Neural cell (in vitro differentiated cells): ENCODE results near the gene PCMT1. TPM values are rescaled to one million over a fixed set of nuclear protein-coding genes. Genes with fewer than 3 reads are reported as not detected.
"Not testable (repeated sequence)": the region's sequence is repeated elsewhere in the genome, so short reads cannot be mapped to it uniquely, and the experiment has no call there.

Source experiments
- H2AFZ ChIP-seq: fragments of 200-600, 300-800 bp; sonication (generic), shearing (Covaris generic); 2 replicates; pipeline ENCODE4 v1.6.0; 2014; ENCODE audit warnings: low read depth, mild to moderate bottlenecking, antibody characterized with exemption, low read length, moderate library complexity
- H3F3A ChIP-seq: fragments of 200-600 bp; shearing (Covaris generic); 2 replicates; pipeline ENCODE4 v1.6.1; 2016; ENCODE audit warnings: mild to moderate bottlenecking, moderate library complexity, mixed read lengths, antibody characterized with exemption, low read length; ENCODE audit not compliant: insufficient read depth, poor library complexity, severe bottlenecking
- H3K27ac ChIP-seq: fragments of 200-600, 300-800 bp; sonication (generic), shearing (Covaris generic); 2 replicates; pipeline ENCODE4 v1.5.1; 2014; ENCODE audit warnings: mild to moderate bottlenecking, low read length, moderate library complexity
- H3K27me3 ChIP-seq: fragments of 300-800, 200-600 bp; sonication (generic), shearing (Covaris generic); 2 replicates; pipeline ENCODE4 v1.6.0; 2014; ENCODE audit warnings: mild to moderate bottlenecking, low read depth, low read length, moderate library complexity; ENCODE audit not compliant: insufficient read depth
- H3K36me3 ChIP-seq: fragments of 300-800, 200-600 bp; sonication (generic), shearing (Covaris generic); 2 replicates; pipeline ENCODE4 v1.5.1; 2014; ENCODE audit warnings: mild to moderate bottlenecking, antibody characterized with exemption, low read length, moderate library complexity; ENCODE audit not compliant: insufficient read depth
- H3K4me2 ChIP-seq: fragments of 300-800, 200-600 bp; sonication (generic), shearing (Covaris generic); 2 replicates; pipeline ENCODE4 v1.6.0; 2014; ENCODE audit warnings: mild to moderate bottlenecking, low read length
- H3K4me3 ChIP-seq: fragments of 300-800, 200-600 bp; sonication (generic), shearing (Covaris generic); 2 replicates; pipeline ENCODE4 v1.5.1; 2014; ENCODE audit warnings: mild to moderate bottlenecking, low read length, moderate library complexity
- H3K79me2 ChIP-seq: fragments of 200-600 bp; shearing (Covaris generic); replicated peaks from 2 replicates; pipeline ENCODE4 v1.6.0; 2014; ENCODE audit warnings: mild to moderate bottlenecking, low read length, moderate library complexity; ENCODE audit not compliant: insufficient read depth
- H3K9ac ChIP-seq: fragments of 300-800, 200-600 bp; sonication (generic), shearing (Covaris generic); 2 replicates; pipeline ENCODE4 v1.6.1; 2016; ENCODE audit warnings: mild to moderate bottlenecking, low read length, mixed read lengths
- H3K9me2 ChIP-seq: fragments of 200-600 bp; shearing (Covaris generic); 2 replicates; pipeline ENCODE4 v1.6.1; 2016; ENCODE audit warnings: mild to moderate bottlenecking, low read length, mixed read lengths; ENCODE audit not compliant: insufficient read depth
- H3K9me3 ChIP-seq: fragments of 200-600, 300-800 bp; sonication (generic), shearing (Covaris generic); 2 replicates; pipeline ENCODE4 v1.6.1; 2016; ENCODE audit warnings: mild to moderate bottlenecking, mixed run types, low read length, moderate library complexity, mixed read lengths
- H4K20me1 ChIP-seq: fragments of 200-600 bp; shearing (Covaris generic); 2 replicates; pipeline ENCODE4 v1.6.1; 2016; ENCODE audit warnings: mild to moderate bottlenecking, mixed run types; ENCODE audit not compliant: insufficient read depth
- EP300 ChIP-seq: fragments of 450-650 bp; conservative IDR thresholded peaks from 2 replicates; pipeline ENCODE4 v1.6.1; 2014; ENCODE audit warnings: antibody characterized with exemption, mild to moderate bottlenecking, moderate library complexity; ENCODE audit not compliant: poor library complexity, severe bottlenecking
- EZH2 ChIP-seq: fragments of 200-600, 300-800 bp; shearing (Covaris generic), sonication (generic); IDR thresholded peaks from 2 replicates; pipeline ENCODE4 v1.6.1; 2014; ENCODE audit warnings: antibody characterized with exemption, low read length, borderline replicate concordance, mild to moderate bottlenecking; ENCODE audit not compliant: insufficient read depth, poor library complexity, severe bottlenecking
- MXI1 ChIP-seq: fragments of 450-650 bp; conservative IDR thresholded peaks from 2 replicates; pipeline ENCODE4 v1.6.1; 2014; ENCODE audit warnings: antibody characterized with exemption, mild to moderate bottlenecking; ENCODE audit not compliant: poor library complexity, severe bottlenecking
- POLR2AphosphoS5 ChIP-seq: IDR thresholded peaks from 2 replicates; pipeline ENCODE4 v1.6.1; 2012
- RAD21 ChIP-seq: fragments of 450-650 bp; conservative IDR thresholded peaks from 2 replicates; pipeline ENCODE4 v1.6.1; 2014; ENCODE audit warnings: antibody characterized with exemption, mild to moderate bottlenecking, moderate library complexity
- SMC3 ChIP-seq: fragments of 450-650 bp; conservative IDR thresholded peaks from 2 replicates; pipeline ENCODE4 v1.6.1; 2014; ENCODE audit warnings: antibody characterized with exemption, mild to moderate bottlenecking, moderate library complexity; ENCODE audit not compliant: poor library complexity
- TAF1 ChIP-seq: IDR thresholded peaks from 2 replicates; pipeline ENCODE4 v1.6.1; 2012; ENCODE audit warnings: low read depth
- polyA plus RNA-seq: library from polyadenylated mRNA; depleted of rRNA; stranded (reverse); fragments of >200 nt; gene quantifications from 2 replicates; pipeline ENCODE4 v1.2.3, GENCODE V29; 2014
- TF ChIP-seq, protein P1 (sequence below): fragments of 450-650 bp; IDR thresholded peaks from 2 replicates; pipeline ENCODE4 v1.5.1; 2014; ENCODE audit warnings: antibody characterized with exemption, mild to moderate bottlenecking, moderate library complexity; ENCODE audit not compliant: poor library complexity, severe bottlenecking
- TF ChIP-seq, protein P2 (sequence below): IDR thresholded peaks from 2 replicates; pipeline ENCODE4 v1.6.1; 2012; ENCODE audit warnings: borderline replicate concordance

The PCMT1 gene
- polyA plus RNA-seq, 1 donor from 2014 or later, result 384 TPM

DNA sequence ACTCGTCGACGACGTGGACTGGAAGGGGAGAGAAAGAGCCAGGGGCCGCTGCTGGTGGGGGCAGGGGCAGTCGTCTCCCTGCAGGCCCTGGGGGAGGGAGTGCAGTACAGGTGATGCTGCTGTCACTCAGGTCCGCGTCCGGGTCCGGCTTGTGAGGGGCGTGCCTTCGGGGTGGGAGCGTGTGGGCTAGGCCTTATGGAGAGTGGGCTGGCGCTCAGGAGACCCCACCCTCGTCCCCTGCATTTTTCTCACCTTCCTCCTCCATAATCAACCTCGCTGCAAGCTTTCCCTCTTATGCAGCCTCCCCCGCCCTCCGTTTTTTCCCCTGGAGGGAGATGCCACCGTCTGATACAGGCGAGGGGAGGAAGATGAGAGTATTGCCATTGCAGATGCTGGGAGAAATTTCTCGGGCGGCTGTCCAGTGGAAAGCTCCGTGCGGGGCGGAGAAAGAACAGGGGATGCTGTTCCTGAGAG lies 632 bp downstream of the PCMT1 start:
- H3K4me3 ChIP-seq, result peak overlapping the region; percentile 100
- no peaks in the 10 kb centered on the region for H3K36me3 ChIP-seq
- H3K4me2 ChIP-seq, result peak overlapping the region; percentile 92
- peaks cover 3% of the 10 kb centered on the region for H3F3A ChIP-seq
- H2AFZ ChIP-seq, result peak overlapping the region; percentile 98
- H4K20me1 ChIP-seq, result no peaks in the 10 kb centered on the region
- H3K9me2 ChIP-seq, result no peaks in the 10 kb centered on the region
- peak overlapping the region; percentile 97 for H3K27ac ChIP-seq
- H3K9me3 ChIP-seq, result no peaks in the 10 kb centered on the region
- H3K9ac ChIP-seq, result peak overlapping the region; percentile 98
- peaks cover 59% of the 10 kb centered on the region for H3K79me2 ChIP-seq
- no peak for TF ChIP-seq POLR2AphosphoS5
- TF ChIP-seq, protein P1, sequence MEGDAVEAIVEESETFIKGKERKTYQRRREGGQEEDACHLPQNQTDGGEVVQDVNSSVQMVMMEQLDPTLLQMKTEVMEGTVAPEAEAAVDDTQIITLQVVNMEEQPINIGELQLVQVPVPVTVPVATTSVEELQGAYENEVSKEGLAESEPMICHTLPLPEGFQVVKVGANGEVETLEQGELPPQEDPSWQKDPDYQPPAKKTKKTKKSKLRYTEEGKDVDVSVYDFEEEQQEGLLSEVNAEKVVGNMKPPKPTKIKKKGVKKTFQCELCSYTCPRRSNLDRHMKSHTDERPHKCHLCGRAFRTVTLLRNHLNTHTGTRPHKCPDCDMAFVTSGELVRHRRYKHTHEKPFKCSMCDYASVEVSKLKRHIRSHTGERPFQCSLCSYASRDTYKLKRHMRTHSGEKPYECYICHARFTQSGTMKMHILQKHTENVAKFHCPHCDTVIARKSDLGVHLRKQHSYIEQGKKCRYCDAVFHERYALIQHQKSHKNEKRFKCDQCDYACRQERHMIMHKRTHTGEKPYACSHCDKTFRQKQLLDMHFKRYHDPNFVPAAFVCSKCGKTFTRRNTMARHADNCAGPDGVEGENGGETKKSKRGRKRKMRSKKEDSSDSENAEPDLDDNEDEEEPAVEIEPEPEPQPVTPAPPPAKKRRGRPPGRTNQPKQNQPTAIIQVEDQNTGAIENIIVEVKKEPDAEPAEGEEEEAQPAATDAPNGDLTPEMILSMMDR, result no peak
- no peak for TF ChIP-seq RAD21
- TF ChIP-seq, protein P2, sequence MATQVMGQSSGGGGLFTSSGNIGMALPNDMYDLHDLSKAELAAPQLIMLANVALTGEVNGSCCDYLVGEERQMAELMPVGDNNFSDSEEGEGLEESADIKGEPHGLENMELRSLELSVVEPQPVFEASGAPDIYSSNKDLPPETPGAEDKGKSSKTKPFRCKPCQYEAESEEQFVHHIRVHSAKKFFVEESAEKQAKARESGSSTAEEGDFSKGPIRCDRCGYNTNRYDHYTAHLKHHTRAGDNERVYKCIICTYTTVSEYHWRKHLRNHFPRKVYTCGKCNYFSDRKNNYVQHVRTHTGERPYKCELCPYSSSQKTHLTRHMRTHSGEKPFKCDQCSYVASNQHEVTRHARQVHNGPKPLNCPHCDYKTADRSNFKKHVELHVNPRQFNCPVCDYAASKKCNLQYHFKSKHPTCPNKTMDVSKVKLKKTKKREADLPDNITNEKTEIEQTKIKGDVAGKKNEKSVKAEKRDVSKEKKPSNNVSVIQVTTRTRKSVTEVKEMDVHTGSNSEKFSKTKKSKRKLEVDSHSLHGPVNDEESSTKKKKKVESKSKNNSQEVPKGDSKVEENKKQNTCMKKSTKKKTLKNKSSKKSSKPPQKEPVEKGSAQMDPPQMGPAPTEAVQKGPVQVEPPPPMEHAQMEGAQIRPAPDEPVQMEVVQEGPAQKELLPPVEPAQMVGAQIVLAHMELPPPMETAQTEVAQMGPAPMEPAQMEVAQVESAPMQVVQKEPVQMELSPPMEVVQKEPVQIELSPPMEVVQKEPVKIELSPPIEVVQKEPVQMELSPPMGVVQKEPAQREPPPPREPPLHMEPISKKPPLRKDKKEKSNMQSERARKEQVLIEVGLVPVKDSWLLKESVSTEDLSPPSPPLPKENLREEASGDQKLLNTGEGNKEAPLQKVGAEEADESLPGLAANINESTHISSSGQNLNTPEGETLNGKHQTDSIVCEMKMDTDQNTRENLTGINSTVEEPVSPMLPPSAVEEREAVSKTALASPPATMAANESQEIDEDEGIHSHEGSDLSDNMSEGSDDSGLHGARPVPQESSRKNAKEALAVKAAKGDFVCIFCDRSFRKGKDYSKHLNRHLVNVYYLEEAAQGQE, result no peak
- TF ChIP-seq SMC3, result no peak
- TF ChIP-seq TAF1, result no peak
- TF ChIP-seq EP300, result no peak
- peak; percentile 63 for TF ChIP-seq MXI1
- no peaks in the 10 kb centered on the region for H3K27me3 ChIP-seq

DNA sequence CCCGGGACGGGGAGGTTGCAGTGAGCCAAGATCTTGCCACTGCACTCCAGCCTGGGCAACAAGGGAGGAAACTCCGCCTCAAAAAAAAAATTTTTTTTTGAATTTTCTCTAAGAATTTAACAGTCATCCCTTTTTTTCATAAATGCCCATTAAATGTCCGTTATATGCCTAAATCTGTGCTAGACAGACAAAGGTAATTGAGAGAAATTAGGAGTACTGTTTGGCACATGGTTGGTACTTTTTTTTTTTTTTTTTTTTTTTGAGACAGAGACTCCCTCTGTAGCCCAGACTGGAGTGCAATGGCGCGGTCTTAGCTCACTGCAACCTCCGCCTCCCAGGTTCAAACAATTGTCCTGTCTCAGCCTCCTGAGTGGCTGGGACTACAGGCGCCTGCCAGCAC lies 1.7 kb downstream of the PCMT1 start:
- Histone ChIP-seq H3F3A (peaks cover 3% of the 10 kb centered on the region), H3K36me3 (no peaks in the 10 kb centered on the region), H3K9ac (no peak overlapping the region), H4K20me1 (no peaks in the 10 kb centered on the region), H3K27ac (no peak overlapping the region), H2AFZ (no peak overlapping the region), H3K9me2 (no peaks in the 10 kb centered on the region), H3K9me3 (no peaks in the 10 kb centered on the region), H3K27me3 (no peaks in the 10 kb centered on the region), H3K4me3 (peak overlapping the region; percentile 100), H3K4me2 (no peak overlapping the region), H3K79me2 (peaks cover 52% of the 10 kb centered on the region)
- no peak for TF ChIP-seq EP300
- TF ChIP-seq, protein P2, result no peak
- TF ChIP-seq, protein P1, result no peak
- no peak for TF ChIP-seq RAD21
- TF ChIP-seq SMC3, result no peak
- TF ChIP-seq EZH2, result no peak
- no peak for TF ChIP-seq POLR2AphosphoS5
- no peak for TF ChIP-seq MXI1
- TF ChIP-seq TAF1, result no peak

DNA sequence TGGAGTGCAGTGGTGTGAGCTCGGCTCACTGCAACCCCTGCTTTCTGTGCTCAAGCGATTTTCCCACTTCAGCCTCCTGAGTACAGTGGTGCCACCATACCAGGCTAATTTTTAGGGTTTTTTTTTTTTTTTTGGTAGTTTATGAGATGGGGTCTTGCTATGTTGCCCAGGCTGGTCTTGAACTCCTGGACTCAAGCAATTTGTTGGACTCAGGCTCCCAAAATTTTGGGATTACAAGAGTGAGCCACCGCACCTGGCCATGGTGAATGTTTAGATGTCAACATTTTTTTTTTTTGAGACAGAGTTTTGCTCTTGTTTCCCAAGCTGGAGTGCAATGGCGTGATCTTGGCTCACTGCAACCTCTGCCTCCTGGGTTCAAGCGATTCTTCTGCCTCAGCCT lies 2.4 kb downstream of the PCMT1 start:
- H3K9ac ChIP-seq, H2AFZ ChIP-seq, H4K20me1 ChIP-seq, H3K27me3 ChIP-seq, H3K4me2 ChIP-seq, H3K27ac ChIP-seq, H3F3A ChIP-seq, H3K9me2 ChIP-seq, H3K36me3 ChIP-seq, H3K4me3 ChIP-seq, H3K9me3 ChIP-seq: not testable (repeated sequence)
- H3K79me2 ChIP-seq, result peaks cover 52% of the 10 kb centered on the region
